ENCODE data around the gene DUSP23. TPM values are rescaled to one million over a fixed set of nuclear protein-coding genes. Genes with fewer than 3 reads are reported as not detected.

Gene DUSP23
- total and polyA plus RNA-seq, 2 experiments from 2014 or later: 56.3 to 97.6 TPM

GRCh38 chr1:159827102-159827490, 46.3 kb downstream of the DUSP23 start (continued):
- no peak for TF ChIP-seq ZNF331 (CRISPR knock-in tag; IDR thresholded peaks at IDR 0.05; ENCODE audit: low read depth)
- TF ChIP-seq NANOG (IDR thresholded peaks at IDR 0.05; ENCODE audit: borderline replicate concordance): no peak
- TF ChIP-seq, protein P1, sequence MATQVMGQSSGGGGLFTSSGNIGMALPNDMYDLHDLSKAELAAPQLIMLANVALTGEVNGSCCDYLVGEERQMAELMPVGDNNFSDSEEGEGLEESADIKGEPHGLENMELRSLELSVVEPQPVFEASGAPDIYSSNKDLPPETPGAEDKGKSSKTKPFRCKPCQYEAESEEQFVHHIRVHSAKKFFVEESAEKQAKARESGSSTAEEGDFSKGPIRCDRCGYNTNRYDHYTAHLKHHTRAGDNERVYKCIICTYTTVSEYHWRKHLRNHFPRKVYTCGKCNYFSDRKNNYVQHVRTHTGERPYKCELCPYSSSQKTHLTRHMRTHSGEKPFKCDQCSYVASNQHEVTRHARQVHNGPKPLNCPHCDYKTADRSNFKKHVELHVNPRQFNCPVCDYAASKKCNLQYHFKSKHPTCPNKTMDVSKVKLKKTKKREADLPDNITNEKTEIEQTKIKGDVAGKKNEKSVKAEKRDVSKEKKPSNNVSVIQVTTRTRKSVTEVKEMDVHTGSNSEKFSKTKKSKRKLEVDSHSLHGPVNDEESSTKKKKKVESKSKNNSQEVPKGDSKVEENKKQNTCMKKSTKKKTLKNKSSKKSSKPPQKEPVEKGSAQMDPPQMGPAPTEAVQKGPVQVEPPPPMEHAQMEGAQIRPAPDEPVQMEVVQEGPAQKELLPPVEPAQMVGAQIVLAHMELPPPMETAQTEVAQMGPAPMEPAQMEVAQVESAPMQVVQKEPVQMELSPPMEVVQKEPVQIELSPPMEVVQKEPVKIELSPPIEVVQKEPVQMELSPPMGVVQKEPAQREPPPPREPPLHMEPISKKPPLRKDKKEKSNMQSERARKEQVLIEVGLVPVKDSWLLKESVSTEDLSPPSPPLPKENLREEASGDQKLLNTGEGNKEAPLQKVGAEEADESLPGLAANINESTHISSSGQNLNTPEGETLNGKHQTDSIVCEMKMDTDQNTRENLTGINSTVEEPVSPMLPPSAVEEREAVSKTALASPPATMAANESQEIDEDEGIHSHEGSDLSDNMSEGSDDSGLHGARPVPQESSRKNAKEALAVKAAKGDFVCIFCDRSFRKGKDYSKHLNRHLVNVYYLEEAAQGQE (IDR thresholded peaks at IDR 0.05; ENCODE audit: unreplicated experiment): no peak
- no peak for TF ChIP-seq EZH2phosphoT487 (IDR thresholded peaks at IDR 0.05; ENCODE audit: unreplicated experiment)

- Histone ChIP-seq H3K27ac (ENCODE audit: low read depth) (no peak overlapping the region), H3K79me2 (replicated peaks; ENCODE audit: insufficient read depth) (no peaks in the 10 kb centered on the region), H3F3A (replicated peaks; ENCODE audit: low read depth) (no peaks in the 10 kb centered on the region), H3K4me1 (ENCODE audit: insufficient read depth) (no peaks in the 10 kb centered on the region; the same call in 1 of the 2 replicates), H3K9me2 (ENCODE audit: insufficient read depth) (no peaks in the 10 kb centered on the region), H3K36me3 (ENCODE audit: insufficient read depth) (no peaks in the 10 kb centered on the region), H3K4me2 (no peak overlapping the region), H2AFZ (no peak overlapping the region), H3K27me3 (ENCODE audit: insufficient read depth) (no peaks in the 10 kb centered on the region), H3K4me3 (no peak overlapping the region), H4K20me1 (replicated peaks; ENCODE audit: insufficient read depth) (no peaks in the 10 kb centered on the region)
- H3K4me3 Mint-ChIP-seq: no peak overlapping the region
- peaks cover 6% of the 10 kb centered on the region for H3K27me3 Mint-ChIP-seq (ENCODE audit: insufficient read depth, low read depth, poor library complexity)
- no peak for ATAC-seq
- DNase-seq (ENCODE audit: low spot score): no peak
- H3K4me1 Mint-ChIP-seq: peaks cover 14% of the 10 kb centered on the region
- no peak overlapping the region for H3K27ac Mint-ChIP-seq
- no peaks in the 10 kb centered on the region; the same call in 1 of the 3 replicates for H3K9me3 Mint-ChIP-seq
- no peak for TF ChIP-seq ZNF331 (CRISPR knock-in tag; IDR thresholded peaks at IDR 0.05; ENCODE audit: low read depth)
- no peak for TF ChIP-seq ZNF114 (CRISPR knock-in tag; IDR thresholded peaks at IDR 0.05)
- TF ChIP-seq EZH2 (IDR thresholded peaks at IDR 0.05; ENCODE audit: low read depth, unreplicated experiment): no peak
- TF ChIP-seq, protein P2, sequence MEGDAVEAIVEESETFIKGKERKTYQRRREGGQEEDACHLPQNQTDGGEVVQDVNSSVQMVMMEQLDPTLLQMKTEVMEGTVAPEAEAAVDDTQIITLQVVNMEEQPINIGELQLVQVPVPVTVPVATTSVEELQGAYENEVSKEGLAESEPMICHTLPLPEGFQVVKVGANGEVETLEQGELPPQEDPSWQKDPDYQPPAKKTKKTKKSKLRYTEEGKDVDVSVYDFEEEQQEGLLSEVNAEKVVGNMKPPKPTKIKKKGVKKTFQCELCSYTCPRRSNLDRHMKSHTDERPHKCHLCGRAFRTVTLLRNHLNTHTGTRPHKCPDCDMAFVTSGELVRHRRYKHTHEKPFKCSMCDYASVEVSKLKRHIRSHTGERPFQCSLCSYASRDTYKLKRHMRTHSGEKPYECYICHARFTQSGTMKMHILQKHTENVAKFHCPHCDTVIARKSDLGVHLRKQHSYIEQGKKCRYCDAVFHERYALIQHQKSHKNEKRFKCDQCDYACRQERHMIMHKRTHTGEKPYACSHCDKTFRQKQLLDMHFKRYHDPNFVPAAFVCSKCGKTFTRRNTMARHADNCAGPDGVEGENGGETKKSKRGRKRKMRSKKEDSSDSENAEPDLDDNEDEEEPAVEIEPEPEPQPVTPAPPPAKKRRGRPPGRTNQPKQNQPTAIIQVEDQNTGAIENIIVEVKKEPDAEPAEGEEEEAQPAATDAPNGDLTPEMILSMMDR (conservative IDR thresholded peaks at IDR 0.05; ENCODE audit: low read depth in 2 of 2): no peak
- TF ChIP-seq POLR2AphosphoS5 (IDR thresholded peaks at IDR 0.05; ENCODE audit: low read depth): no peak
- TF ChIP-seq STAT1 (IDR thresholded peaks at IDR 0.05; ENCODE audit: unreplicated experiment): no peak
- TF ChIP-seq, protein P3, sequence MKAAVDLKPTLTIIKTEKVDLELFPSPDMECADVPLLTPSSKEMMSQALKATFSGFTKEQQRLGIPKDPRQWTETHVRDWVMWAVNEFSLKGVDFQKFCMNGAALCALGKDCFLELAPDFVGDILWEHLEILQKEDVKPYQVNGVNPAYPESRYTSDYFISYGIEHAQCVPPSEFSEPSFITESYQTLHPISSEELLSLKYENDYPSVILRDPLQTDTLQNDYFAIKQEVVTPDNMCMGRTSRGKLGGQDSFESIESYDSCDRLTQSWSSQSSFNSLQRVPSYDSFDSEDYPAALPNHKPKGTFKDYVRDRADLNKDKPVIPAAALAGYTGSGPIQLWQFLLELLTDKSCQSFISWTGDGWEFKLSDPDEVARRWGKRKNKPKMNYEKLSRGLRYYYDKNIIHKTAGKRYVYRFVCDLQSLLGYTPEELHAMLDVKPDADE (IDR thresholded peaks at IDR 0.05): no peak
- no peaks in the 10 kb centered on the region for H3K36me3 Mint-ChIP-seq (ENCODE audit: low read depth)
These were observed 46.8 kb downstream of the DUSP23 start for GRCh38 chr1:159827549-159827948.
